NCI-H2227 (cell line): ENCODE results near the gene HPD.
A peak's percentile ranks its signal among the peaks of the same experiment; 100 is the strongest.
"Not testable (repeated sequence)": the region's sequence is repeated elsewhere in the genome, so short reads cannot be mapped to it uniquely, and the experiment has no call there.

ENCODE experiments used
- DNase-seq: peaks from one replicate; lab custom pipeline; 2025; ENCODE audit not compliant: unreplicated experiment; lab: John Stamatoyannopoulos, UW

HPD gene

DNA sequence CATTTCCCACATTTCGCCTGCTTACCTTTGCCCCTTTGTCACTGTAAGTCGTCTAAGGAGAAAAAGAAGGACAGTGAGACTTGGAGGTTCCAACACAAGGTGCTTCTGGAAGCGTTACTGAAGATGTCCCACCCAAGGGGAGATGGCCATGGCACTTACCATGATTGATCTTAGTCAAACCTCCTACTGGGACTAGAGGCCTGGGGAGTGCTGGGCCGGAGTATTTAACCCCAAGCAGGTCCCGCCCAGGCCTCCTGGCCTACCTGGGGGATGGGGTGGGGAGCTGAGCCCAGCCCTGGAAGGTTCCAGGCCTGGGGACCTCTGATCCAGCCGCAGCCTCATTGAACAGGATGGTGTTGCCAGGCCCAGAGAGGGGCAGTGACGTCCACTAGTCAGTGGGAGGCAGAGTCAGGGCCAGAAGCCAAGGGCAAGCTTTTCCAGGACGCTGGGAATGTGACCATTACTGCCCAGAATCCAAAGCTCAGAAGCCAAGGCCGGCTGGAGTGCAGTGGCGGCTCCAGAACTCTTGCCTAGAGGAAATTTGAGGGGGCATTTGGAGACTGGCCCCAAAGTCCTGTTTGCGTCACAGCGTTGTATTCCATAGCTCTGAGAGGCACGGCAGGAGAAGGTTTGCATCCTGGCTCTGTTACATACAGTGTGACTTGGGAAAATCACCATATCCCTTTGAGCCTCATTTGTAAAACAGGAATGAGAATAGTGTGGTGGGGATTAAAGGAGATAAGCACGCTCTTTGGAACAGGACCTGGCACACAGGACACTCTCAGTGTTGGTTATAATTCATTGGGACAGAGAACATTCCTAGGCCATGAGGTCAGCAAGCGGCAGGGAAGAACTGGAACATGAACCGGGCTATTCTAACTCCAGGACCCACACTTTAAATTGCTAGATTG, at the start of gene HPD:
TSS of gene HPD (minus strand) at position 198 of the 911 bp plus-strand sequence. CDS start at position 162, 36 bp downstream.
- no peak for DNase-seq

DNA sequence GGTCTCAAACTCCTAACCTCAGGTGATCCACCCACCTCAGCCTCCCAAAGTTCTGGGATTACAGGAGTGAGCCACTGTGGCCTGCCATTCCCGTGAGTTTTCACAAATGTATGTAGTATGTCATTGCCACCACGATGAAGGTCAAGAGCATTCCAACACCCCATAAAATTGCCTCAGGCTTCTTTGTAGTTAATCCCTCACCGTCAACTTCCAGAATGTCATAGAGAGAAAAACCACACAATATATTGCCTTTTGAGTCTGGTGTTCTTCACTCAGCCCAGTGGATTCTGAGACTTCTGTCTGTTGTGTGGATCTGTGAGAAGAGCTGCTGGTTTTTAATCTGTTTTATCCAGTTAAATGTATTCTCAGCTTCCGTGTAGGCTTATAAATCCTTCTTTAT, 47.1 kb upstream of the HPD start:
- DNase-seq: no peak

DNA sequence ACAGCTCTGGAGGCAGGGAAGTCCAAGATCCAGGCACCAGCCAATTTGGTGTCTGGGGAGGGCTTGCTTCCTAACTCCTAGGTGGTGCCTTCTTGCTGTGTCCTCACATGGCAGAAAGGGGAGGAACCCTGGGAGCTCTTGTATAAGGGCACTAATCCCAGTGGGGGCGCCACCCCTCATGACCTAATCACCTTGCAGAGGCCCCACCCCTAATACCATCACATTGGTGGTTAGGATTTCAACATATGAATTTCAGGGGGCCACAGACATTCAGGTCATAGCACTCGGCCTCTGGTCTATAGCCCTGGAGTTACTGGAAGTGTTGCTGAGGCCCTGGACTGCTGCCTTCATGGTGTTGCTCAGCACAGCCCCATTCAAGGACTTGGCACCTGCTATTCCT, 44.5 kb upstream of the HPD start:
- DNase-seq: no peak

DNA sequence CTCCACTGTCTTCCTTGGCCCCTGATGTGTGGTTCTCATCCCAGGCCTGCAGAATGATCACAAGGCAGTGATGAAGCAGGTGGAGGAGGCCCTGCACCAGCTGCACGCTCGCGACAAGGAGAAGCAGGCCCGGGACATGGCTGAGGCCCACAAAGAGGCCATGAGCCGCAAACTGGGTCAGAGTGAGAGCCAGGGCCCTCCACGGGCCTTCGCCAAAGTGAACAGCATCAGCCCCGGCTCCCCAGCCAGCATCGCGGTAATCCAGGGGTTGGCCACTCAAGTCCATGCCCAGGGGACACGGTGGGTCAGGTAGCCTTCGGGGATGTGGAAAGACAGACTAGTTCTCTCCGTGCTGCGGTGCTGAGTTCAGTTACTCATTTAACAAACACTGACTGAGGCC, 40.9 kb upstream of the HPD start:
- DNase-seq: no peak

- DNase-seq: no peak
These were observed 39.6 kb upstream of the HPD start for GRCh38 chr12:121898287-121898686.

GRCh38 chr12:121894633-121895032, 36.0 kb upstream of the HPD start:
- peak; percentile 72 for DNase-seq

GRCh38 chr12:121893961-121894460, 35.4 kb upstream of the HPD start:
- peak; percentile 26 for DNase-seq

GRCh38 chr12:121892673-121893561, 34.3 kb upstream of the HPD start:
- no peak for DNase-seq

DNA sequence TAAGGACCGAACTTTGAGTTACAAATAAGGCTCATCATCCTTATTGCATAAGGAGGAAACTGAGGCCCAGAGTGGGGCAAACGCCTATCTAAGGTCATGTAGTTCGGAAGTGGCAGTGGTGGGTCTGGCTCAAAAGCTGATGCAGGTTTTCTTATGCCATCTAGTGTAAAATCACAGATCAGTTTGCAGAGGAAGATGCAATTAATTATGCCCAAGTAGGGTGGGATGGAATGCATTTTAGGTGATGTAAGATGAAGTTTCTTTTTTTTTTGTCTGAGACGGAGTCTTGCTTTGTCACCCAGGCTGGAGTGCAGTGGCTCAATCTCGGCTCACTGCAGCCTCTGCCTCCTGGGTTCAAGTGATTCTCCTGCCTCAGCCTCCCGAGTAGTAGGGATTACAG, 31.0 kb upstream of the HPD start:
- not testable (repeated sequence) for DNase-seq

DNA sequence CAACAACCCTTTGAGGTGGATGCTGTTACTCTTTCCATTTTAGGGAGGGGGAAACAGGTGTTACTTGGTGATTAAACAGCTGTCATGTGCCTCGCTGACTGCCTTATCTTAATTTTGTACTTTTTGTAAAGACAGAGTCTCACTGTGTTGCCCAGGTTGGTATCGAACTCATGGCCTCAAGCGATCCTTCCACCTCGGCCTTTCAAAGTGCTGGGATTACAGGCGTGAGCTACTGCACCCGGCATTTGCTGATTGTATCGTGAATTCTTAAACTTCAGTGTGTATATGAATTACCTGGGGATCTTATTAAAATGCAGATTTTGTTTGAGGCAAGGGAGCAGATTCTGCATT, 30.6 kb upstream of the HPD start:
- DNase-seq: no peak

- DNase-seq: peak; percentile 98
These were observed 30.0 kb upstream of the HPD start, which contains the start of gene PSMD9 for GRCh38 chr12:121888478-121889273. TSS of gene PSMD9 (plus strand) at chr12:121888790. CDS start at chr12:121888857, 67 bp downstream.

GRCh38 chr12:121888083-121888477, 29.4 kb upstream of the HPD start:
- no peak for DNase-seq

- DNase-seq: not testable (repeated sequence)
These were observed 26.5 kb upstream of the HPD start for GRCh38 chr12:121885129-121885528.

- DNase-seq: no peak
These were observed 24.6 kb upstream of the HPD start for GRCh38 chr12:121883315-121883660.

GRCh38 chr12:121876080-121876447, 17.4 kb upstream of the HPD start:
- not testable (repeated sequence) for DNase-seq

DNA sequence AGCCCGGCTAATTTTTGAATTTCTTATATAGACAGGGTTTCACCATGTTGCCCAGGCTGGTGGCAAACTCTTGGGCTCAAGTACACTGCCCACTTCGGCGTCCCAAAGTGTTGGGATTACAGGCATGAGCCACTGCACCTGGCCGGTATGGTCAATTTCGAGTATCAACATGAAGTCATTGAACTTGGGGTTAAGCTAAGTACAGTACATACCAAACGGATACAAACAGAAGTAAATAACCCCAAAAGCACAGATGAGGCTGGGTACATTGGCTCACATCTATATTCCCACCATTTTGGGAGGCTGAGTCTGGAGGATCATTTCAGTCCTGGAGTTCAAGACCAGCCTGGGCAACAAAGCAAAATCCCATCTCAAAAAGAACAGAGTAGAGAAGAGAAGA, 16.9 kb upstream of the HPD start:
- no peak for DNase-seq

DNA sequence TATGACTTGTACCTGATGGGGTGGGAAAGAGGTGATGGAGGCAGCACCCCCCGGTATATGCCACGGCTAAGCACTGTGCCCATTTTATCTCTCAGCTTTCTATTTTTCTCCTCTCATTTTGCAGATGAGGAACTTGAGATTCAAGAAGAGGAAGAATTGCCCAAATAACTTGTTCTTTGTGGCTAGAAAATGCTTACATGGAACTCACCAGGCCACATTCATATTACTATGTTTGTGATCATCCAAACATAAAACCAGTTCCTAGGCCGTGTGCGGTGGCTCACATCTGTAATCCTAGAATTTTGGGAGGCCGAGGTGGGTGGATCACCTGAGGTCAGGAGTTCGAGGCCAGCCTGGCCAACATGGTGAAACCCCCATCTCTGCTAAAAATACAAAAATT, 15.4 kb upstream of the HPD start:
- no peak for DNase-seq

DNA sequence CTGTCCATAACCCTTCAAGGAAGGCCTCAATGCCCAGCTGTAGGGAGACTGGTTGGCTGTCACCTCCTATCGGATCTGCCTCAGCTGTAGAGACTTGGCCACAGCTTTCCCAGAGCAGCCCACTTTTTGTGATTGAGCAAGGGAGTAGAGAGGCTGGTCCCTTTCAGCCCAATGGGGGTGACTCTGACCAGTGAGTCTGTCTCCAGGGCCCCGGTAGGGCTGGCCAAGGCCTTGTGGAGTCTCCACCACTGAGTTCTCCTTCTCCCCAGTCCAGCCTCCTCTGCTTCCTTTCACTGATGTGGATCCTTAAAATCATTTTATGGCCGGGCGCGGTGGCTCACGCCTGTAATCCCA, 14.5 kb upstream of the HPD start:
- DNase-seq: no peak

GRCh38 chr12:121872546-121873215, 14.0 kb upstream of the HPD start:
- DNase-seq: peak; percentile 34

DNA sequence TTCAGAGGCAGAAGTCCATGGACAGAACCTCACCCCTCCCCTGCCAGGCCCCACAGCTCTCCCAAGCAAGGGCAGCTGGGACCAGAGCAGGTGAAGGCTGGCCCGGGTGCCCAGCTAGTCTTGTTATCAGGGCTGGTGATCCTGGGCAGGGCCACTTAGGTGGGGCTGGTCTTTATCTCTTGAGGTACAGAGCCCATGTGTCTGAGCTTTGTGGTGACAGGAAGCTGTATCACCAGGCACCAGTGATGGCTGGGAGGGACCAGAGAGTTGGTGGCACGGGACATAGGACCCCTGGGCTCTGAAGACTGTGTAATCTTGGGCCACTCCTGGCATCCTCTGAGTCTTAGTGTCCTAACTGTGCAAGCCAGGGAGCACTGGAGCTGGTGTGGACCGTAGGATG, 12.8 kb upstream of the HPD start:
- no peak for DNase-seq

GRCh38 chr12:121869229-121869628, 10.6 kb upstream of the HPD start:
- not testable (repeated sequence) for DNase-seq
